NCI-H446 treated with DMSO at 0.1 percent for 48 hours (cell line): Measurements from ENCODE around the gene COX19.

Experiments
- DNase-seq: peaks from one replicate; lab custom pipeline; 2025; lab: John Stamatoyannopoulos, UW

The COX19 gene

GRCh38 chr7:978049-978346, 2.6 kb upstream of the COX19 start:
- DNase-seq = no peak

- DNase-seq = no peak
These were observed 2.1 kb upstream of the COX19 start for GRCh38 chr7:977326-978048.

DNA sequence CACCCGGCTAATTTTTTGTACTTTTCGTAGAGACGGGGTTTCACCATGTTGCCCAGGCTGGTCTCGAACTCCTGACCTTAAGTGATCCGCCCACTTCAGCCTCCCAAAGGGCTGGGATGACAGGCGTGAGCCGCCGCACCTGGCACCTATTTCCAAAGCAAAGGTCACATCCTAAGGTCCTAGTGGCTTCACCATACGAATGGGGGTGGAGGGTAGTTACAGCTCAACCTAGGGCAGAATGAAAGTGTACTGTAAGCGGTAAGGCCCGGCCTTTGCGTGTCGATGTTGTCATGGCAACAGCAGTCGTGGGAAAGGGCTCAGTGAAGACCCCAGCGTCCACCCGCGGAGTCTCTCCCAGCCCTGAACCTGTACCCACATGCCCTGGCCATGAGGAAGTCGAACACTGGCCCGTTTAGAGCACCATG, 1.6 kb upstream of the COX19 start:
- no peak for DNase-seq

GRCh38 chr7:975702-976473, 539 bp upstream of the COX19 start:
- DNase-seq = no peak

- no peak for DNase-seq
These were observed 1.2 kb downstream of the COX19 start for GRCh38 chr7:974172-974571.

- no peak for DNase-seq
These were observed 2.0 kb downstream of the COX19 start for GRCh38 chr7:973312-973711.

DNA sequence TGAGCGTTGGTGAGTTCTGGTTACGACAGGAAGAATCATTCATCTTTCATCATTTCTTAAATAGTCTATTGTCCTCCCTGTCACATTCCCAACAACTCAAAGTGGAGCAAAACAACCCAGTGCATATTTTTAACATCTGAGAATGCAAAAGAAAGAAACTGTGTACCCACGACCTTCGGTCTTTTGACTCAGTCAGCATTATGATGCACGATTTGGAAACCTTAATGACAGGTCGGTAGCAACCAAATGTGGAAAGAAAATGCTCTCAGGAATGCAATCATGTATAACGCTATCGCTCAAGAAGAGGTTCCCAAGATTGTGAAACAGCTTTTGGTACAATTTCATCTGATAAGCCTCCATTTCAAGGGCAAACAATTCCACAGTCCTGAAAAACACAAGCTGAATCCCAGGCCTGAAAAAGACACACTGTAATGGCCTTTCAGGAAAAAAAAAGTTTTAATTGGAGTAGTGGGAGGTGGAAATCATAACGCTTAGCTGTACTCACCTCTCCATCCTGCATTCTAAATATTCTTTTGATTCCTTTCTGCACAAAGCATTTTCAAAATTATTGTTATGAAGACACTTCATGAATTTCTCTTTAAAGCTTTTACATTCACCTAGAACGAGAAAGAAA, 2.6 kb downstream of the COX19 start:
- no peak for DNase-seq

DNA sequence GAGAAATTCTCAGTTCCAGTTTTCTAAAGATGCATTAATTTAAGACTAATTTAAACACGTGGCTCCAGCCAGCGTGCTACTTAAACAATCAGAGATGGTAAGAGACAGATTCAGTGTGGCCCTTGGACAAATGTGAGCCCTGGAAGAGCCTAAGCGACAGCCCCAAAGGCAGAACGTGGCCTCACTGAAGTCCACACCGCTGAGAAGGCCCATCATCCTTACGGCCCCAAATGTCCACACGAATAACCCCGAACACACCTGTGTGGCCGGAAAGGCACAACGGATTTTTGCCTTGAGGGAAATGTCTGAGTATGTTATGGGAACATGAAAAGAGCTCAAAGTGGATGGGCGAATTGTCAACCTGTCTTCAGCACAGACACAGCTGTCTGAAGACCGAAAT, 3.2 kb downstream of the COX19 start:
- DNase-seq = no peak

- DNase-seq = no peak
These were observed 4.6 kb downstream of the COX19 start for GRCh38 chr7:970744-971143.

GRCh38 chr7:969403-969802, 5.9 kb downstream of the COX19 start:
- no peak for DNase-seq

GRCh38 chr7:968205-969105, 6.9 kb downstream of the COX19 start:
- no peak for DNase-seq

DNA sequence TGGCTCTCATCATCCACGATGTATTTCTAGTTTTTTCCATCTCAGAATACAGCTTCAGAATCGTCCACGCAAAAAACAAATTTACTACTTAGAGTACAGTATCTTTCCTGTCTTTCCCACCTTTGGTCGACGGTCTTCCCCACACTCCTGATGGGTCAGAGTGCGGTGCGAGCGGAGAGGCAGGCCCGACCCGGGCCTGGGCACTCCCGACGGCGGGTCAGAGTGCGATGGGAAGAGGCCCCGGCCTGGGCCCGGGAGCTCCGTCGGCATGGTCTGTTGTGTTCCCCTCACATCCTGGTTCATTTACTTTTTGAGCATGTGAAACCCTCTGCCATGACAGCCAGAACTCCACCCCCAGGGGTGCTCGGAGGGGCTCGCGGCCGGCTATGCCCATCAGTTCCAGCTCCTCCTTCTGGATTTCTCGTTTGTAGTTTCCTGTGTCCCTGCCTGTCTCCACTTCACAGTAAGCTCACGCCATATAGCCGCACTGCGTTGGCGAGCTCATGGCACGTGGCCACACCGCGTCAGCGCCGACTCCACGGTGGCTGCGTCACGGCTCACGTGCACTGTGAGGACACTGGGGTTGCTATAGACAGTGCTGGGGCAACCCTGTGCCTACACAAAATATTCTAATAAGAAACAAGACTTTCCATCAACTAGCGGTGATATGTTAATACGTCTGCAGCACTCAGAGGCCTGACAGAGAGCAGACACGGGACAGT, 7.8 kb downstream of the COX19 start:
- DNase-seq = no peak

DNA sequence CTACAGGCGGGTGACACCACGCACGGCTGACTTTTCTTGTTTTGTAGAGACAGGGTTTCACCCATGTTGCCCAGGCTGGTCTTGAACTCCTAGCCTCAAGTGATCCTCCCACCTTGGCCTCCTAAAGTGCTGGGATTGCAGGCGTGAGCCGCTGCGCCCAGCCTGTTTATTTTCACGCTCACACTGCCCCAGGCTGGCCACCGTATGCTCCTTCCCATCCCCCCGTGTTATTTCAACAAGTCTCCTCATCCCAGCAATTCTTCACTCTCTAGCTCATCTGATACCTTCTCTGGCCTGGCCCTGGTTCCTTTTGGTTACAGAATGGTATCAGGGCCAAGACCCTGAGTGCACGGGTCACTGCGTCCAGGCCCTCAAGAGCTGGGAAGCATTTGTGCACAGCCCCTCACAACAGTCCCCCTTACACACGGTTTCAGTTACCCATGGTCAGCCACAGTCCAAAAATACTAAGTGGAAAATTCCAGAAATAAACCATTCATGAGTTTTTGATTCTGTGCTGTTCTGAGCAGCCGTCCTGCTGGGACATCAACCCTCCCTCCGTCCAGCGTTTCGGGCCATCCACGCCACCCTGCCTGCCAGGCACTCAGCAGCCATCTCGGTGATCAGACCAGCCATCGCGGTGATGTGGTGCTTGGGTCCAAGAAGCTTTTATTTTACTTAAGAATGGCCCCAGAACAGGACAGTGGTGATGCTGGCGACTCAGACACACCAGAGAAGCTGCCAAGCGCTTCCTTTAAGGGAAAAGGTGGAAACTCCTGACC, 8.9 kb downstream of the COX19 start:
- no peak for DNase-seq

DNA sequence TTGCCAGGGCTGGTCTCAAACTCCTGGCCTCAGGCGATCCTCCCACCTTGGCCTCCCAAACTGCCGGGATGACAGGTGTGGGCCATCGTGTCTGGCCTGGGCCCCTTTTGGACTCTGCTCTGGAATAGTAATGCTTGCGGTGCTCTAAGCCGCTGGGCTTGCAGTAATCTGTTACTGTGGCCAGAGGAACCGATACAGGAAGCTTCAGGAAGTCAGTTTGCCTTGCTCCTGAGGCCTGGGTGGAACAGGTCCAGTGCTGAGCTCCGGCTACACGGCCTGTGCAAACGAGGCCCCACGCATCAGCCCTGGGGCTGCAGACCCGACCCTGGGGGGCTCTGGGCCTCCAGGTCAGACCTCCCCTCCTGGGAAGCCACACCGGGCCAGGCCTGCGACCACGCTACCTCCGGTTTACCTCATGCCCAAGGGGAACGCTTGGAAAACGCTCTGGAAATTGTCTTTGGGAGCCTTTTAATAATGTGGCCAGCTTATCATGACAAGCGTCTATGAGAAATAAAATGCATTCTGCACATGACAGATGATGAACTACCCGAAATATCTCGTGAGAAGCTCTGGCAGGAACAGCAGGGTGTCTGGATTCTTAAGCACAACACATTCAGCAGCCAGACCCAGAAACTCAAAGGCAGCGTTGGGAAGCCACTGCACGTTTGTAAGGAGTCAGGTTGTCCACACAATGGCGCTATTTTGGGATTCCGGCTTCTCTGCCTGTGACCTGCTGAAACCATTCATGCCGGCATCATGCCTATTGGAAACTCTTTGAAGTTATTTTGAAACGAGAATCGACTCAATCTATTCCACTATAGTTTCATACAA, 10.7 kb downstream of the COX19 start:
- DNase-seq = no peak

GRCh38 chr7:963236-964078, 11.9 kb downstream of the COX19 start:
- no peak for DNase-seq

- no peak for DNase-seq
These were observed 12.8 kb downstream of the COX19 start for GRCh38 chr7:962401-963081.

DNA sequence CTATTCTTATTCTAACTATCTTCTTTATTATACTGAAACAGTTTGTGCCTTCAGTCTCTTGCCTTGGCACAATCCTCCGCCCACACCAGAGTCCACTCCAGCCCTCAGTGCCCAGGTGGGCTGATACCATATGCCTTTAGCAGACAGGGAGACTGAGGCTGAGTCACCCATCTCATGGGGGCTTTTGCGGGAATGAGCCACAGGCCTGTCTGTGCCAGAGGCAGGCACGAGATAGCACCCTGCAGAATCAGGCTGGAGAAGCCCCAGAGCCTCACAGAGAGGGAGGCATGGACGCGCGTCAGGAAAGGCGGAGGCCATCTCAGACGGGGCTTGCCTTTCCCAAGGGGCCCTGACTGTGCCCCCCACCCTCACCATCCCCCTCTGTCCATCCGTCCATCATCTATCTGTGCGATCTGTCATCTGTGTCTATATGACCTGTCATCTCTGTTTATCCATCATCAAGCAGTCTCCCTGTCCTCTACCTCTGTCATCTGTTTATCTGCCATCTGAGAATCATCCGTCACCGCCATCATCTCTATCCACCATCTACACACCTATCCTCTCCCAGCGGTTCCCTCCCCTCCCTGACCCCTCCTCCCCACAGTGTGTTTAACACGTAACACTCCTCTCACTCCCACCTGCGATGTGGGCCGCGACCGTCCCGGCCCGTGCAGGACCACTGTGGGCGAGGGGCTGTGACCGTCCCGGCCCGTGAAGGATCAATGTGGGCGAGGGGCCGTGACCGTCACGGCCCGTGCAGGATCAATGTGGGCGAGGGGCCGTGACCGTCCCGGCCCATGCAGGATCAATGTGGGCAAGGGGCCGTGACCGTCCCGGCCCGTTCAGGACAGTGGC, 13.6 kb downstream of the COX19 start:
- no peak for DNase-seq
